GM18909 (cell line): ENCODE measurements around the gene PLEKHG5.

Experiments
- ATAC-seq: cut with Tn5 transposase; IDR thresholded peaks from one replicate; pipeline ENCODE4 v1.9.1; 2021; ENCODE audit warnings: mild to moderate bottlenecking; ENCODE audit not compliant: unreplicated experiment, poor library complexity

The PLEKHG5 gene

DNA sequence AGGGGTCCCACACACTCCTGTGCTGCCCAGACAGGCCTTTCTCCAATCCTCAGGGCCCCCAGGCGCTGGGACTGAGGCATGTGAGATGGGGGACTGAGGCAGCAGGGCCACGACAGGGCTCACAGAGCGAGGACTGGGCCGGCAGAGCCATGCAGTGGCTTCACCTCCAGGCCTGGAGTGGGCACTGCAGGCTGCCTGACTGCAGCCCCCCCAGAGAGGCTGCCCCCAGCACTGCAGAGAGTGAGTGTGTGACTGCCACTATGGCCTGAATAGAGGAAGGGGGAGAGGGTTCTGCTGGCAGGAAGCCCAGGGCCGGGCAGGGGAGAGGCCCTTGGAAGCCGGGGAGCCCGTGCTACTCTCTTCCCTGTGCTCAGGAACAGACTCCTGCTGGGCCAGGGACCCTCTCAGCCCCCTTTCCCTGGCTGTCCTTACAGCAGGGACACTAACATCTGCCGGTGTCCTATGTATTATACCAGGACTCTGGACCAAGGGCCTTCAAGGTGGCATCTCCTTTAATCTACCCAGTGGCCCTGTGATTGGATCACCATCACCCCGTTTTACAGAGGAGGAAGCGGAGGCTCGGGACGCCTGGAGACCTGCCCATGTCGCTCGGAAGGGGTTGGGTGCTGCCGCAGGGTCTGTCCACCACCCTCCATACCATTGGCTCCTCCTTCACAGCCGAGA, 20.2 kb upstream of the PLEKHG5 start:
- no peak for ATAC-seq

DNA sequence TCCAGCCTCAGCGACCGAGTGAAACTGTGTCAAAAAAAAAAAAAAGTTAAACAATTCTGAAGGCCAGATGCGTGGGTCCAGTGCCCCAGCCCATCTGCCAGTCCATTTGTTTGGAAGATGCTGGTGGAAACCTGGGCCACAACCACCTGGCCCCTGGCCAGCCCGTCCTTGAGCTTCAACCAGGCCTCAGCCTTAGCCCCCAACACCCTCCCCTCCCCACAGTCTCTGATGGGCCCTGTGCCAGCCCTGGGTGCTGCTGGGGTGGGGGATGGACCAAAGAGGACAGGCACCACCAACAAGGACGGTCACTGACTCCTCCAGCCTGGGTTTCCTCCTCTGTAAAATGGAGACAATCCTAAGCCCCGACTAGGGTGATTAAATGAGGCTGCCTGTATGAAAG, 19.6 kb upstream of the PLEKHG5 start:
- no peak for ATAC-seq

DNA sequence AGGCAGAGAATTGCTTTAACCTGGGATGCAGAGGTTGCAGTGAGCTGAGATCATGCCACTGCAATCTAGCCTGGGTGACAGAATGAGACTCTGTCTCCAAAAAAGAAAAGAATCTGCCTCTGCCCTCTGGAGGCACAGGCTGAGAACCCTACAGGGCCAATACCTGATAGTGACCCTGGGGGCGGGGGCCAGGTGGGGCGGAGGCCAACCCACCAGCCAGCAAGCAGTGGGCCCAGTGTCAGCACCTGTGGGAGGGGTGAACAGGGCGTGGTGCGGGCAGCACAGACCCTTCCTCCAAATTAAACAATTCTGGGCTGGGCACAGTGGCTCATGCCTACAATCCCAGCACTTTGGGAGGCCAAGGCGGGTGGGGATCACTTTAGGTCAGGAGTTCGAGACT, 19.0 kb upstream of the PLEKHG5 start:
- ATAC-seq, result no peak

DNA sequence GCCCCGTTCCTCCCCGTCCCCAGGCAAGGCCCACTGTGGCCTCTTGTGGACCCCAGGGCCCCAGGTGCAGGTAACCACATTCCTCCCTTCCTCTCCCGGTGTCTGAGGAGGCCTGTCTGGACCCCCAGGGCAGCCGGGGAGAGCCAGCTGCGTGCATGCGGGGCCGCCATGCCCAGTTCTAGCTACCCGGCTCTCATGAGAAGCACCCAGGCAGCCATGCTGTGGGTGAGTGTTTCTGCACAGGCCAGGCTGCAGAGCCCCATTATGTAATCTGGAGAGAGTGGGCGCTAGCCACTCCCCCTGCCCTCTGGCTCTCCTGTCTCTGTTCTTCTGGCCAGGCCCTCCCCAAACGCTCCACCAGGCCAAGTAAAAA, 18.4 kb upstream of the PLEKHG5 start:
- ATAC-seq, result no peak

DNA sequence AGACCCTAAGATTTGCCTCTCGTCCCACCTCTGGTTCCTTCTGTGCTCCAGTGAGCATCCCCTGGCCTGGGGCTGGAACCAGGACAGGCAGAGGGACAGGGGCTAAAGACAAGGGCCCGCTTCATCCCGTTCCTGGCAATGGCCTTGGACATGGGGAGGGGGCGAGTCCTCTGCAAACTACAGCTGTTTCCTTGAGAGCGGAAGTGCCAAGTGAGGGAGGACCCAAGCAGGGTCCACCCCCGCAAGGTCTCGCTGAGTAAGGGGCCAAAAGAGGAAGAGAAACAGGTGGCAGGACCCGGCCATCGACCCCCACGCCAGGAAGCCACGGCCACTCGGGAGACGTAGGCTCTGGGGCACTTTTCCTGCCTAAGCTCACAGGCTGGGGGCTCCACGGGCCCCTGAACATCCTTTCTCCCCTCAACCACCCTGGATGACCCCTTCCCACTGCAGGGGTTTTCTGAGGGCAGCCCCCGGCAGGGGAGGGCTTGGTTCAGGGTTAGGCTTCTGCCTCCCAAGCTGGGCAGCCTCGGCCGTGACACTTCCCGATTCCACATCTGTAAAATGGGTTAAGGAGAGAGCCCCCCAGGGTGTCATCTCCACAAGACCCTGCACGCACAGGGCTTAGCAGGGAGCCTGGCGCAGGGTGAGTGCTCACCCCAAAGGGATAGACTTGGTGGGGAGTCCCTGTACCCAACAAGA, 17.9 kb upstream of the PLEKHG5 start:
- no peak for ATAC-seq

DNA sequence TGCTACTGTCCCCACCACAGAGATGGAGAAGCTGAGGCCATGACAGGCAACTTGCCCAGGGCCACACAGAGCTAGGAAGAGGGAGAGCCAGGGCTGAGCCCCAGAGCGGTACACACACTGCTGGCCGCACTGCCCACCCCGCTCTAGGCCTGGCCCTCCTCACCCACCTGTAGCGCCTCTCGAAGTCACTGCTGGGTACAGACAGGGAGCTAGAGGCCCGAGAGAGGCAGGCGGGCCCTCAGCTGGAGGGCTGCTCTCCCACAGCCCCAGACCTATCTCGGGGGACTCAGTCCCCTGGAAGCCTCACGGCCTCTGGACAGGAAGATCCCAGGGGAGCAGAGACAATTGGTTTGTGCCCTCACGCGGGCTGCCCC, 17.3 kb upstream of the PLEKHG5 start:
- ATAC-seq, result no peak

DNA sequence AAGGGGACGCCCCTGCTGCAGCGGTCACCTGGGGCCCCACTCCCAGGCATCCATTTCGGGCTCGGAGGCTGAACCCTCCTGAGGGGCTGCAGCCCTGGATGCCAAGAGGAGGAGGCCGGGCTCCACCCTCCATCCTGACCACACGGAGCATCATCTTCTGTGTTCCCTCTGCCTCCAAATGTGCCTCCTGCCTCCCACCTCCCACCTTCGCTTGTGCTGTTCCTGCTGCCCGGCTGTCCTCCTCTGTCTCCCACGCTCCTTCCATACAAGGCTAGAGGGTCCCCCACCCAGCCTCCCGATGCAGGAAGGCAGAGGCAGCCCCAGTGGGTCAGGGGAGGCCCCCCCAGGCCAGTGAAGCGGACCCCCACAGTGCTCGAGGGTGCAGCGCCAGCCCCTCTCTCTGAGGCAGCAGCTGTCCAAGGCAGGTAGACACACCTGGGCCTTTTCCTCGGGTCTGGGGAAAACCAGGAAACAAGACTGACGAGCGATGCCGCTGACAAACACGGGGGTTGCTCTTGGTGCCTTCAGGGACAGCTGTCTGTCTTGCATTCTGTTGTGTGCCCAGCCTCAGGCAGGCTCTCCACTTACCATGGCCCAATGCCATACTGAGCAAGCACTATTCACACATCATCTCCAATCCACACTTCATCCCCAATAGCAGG, 16.8 kb upstream of the PLEKHG5 start:
- ATAC-seq, result no peak

DNA sequence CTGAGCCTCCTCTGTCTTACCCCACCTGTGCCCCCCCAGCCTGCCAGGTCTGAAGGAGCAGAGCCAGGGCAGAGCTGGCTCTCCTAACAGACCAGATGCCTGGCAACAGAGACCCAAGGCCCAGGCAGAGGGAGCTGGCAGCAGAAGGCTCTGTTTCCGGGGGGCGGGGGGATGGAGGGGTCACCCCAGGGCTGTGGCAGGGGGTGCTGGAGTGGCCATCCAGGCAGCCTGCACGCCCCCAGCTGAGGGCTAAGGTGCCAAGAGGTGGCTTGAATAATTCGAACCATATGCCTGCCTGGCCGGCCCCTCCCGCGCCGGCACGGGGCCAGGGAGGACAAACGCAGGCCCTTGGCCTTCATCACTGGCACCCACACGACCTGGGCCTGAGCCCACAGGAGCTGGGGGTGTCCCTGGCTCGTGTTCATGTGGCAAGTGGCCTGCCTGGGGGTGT, 16.0 kb upstream of the PLEKHG5 start:
- no peak for ATAC-seq

DNA sequence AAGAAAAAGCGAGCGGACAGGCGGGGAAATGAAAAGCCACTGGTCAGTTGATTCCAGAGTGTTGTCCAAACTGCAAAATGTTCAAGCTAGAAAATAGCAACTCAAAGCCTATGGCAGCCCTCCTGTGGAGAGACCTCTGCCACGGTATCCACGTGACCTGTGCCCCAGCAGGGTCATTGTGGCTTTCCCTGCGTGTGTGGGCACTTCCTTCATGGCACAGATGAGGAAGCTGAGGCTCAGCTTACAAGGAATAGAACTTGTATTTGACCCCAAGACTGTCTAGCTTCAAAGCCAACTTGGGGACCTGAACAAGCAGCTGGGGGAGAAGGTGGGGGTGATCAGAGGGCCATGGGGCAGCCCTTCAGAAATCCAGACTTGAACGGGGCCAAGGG, 15.6 kb upstream of the PLEKHG5 start:
- ATAC-seq, result no peak

DNA sequence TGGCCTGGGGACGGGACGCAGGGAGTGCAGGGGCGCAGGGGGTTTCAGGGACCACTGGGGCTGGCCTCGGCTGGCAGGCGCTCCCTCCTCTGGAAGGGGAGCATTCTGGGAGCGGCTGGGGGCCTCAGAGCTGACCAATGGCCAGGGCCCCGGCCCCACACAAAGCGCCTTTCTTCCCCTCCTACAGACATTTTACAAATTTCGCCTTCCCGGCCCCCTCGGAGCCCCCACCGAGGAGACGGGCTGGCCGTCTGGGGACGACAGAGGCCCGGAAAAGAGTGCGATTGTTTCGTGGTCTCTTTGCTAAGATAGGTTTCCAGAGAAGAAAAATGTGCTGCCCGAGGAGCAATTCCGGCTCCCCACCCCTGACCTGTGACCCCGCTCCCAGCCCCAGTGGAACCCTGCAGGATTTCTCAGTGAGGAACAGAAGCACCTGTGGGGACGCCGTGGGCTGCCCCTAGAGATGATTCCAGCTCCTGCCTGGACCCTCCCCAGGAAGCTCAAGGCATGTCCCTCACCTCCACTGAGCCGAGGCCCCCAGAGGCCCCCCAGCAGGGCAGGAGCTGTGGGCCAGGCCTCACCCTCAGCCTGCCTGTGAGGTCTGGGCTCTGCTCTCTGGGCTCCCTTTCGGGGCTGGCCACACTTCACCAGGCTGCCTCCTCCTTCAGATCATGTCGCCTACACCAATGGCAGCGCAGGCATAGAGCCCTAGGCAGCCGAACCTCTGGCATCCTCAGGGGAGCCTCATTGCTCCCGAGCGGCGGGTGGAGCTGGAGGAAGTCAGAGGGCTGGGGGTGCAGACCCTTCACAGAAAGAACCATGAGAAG, 15.0 kb upstream of the PLEKHG5 start:
- ATAC-seq, result no peak

DNA sequence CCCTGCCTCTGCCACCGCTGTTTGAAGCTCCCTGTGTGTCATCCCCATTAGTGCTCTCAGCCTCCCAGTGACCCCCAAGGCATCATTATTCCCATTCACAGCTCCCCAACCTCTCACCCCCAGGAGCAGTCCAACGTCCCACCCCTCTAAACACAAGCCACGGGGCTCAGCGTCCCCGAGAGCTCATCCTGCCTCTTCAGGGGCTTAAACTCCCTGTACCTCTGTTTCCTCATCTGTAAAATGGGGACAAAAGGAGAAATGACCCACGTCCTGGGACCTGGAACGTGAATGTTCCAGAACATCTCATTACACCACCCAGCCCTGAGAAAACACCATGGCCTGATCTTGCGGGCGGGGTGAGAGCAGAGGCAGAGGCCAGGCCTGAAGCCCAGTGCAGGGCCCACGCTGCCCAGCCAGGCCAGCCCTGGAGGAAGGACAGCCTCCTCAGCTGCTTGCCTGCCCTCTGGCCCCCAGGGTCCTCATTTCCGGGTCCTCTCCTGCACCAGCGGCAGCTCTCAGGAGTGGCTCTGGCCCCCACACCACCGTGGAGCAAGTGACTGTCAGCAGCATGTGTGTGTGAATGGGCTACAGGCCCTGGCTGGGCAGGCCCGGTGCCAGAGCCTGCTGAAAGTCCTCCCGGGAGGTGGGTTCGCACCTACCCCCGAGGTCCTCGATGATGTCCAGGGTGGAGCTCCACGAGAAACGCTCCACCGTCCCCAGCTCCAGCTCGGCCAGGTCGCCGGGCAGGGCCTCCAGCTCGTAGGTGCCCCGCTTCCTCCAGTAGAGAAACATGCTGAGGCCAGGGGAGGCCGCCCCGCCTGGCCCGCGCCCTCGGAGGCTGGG, 14.1 kb upstream of the PLEKHG5 start:
- ATAC-seq, result no peak

DNA sequence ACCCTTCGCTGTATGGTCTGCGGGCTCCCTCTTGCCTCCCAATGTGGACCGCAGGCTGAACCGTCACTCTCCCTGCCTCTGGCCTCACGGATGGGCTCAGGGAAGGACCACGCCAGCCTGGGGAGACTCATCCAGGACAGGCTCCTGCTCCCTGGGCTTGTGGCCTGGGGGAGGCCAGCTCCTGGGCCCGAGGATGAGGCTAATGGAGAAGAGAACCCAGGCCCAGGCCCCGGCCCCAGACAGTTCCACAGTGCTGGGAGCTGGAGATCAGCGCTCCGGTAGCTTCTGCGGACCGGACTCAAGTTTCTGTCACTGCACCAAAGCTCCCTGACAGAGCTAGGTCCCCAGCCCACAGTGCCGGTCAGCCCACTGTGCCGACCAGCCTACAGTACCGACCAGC, 13.4 kb upstream of the PLEKHG5 start:
- ATAC-seq, result no peak

DNA sequence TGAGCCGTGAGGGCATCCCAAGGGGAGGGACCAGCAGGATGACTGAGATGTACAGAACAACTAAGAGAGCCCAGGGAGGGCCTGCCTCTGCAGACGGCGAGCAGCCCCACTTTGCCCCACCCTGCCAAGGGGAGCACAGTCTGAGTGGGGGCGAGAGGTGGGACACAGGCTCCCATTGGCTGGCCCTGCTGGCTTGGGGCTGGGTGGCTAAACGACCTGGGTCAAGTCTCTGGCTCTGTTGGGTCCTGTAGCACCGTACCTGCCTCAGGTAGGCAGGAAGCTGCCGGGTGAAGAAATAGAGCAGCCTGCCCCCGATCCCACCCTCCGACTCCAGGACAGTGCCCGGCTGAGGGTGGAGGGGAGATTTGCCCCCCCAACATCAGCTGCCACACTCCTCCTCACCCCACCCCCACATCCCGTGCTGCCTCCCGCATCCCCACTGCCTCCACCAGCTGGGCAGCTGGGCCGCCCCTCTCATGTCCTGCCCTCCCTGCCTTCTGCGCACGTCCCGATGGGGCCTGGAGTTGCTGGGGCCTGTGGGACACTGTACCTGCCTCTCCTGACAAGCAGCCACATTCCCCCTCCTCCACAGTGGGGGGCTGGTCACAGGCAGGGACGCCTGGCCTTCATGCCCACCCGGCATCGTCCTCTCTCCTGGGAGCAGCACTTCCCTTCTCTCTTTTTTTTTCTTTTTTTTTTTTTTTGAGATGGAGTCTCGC, 12.6 kb upstream of the PLEKHG5 start:
- no peak for ATAC-seq

DNA sequence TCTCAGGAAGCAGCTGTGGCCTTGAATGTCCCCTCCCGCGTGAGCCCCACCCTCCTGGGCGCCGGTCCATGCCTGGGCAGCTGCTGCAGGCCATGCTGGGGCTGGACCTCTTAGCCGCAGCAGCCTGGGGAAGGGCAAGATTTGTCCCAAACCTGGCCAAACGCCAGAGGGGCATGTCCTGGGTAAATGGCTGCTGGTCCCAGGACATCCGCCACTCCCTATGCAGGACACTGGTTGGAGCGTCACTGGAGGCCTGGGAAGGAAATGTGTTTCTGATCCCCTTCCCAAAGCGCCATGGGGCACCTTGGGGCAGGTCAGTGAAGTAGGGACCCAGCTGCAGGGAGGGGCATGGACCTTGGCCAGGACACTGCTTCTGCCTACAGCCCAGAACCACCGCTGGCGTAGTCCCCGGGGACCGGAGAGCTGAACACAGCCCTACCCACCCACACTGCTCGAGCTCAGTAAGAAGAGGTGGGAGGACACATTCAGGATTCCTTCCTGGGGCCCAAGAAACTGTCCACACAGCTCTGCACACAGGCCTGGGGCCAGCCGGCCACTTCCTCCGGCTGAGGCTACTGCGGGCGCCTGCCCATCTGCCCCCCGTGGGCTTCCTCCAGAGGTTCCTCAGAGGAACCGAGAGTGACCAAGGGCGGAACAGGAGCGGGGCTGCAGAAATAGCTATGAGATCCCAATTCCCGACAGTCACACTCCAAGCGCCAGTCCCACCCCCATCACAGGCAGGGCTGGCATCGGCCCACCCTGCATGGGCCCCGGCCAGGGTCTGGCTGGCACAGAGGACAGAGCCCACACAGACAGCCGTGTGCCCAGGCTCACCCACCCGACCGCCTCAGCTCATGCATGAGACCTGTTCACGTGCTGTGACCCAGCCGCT, 10.8 kb upstream of the PLEKHG5 start:
- no peak for ATAC-seq

DNA sequence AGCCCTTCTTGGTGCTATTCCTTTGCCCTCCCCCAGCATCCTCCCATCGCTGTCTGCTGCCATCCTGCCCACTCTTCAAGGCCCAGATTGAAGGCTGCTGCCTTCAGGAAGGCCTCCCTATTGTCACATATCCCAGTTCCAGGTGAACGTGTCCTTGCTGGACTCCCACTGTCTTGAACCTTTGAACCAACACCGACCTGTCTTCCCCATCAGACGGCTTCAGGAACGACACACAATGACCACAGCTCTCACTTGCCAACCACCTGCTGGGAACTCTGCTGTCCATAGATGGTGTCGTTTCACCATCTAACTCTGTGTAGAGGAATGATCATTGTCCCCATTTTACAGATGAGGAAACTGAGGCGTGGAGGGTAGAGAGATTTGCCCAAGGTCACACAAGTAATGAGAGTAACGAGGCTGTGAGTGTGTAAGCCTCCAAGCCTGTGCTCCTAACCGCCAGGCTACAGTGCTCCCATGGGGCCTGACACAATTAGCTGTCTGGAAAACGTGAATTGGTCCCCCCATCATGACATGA, 9.9 kb upstream of the PLEKHG5 start:
- no peak for ATAC-seq

DNA sequence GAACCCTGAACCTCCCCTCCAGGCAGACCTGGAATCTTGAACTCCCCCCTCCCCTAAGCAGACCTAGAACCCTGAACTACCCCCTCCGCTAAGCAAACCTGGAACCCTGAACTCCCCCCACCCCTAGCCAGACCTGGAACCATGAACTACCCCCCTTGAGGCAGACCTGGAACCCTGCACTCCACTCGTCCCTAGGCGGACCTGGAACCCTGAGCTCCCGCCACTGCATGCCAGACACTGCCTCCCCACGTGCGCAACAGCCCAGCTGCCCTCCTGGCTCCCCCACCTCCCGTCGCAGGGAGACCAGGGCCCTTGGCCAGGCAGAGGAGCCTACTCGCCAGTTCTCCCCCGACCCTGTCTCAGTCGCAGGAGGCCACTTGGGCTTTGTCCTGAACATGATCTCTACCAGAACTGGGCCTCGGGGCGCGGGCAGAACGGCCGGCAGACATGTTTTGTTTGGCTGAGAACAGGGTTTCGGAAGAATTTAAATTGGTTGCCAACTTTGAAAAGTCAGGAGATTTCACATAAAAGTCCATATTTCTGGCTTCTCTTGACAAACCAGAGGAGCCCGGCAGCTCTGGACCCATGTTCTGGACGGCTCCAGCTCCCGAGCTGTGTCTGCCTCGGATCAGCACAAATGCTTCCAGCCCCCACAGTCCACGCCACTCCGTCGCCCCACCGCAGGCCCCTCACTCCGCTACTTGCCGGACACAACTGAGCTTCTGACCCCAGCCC, 9.2 kb upstream of the PLEKHG5 start:
- ATAC-seq, result no peak

DNA sequence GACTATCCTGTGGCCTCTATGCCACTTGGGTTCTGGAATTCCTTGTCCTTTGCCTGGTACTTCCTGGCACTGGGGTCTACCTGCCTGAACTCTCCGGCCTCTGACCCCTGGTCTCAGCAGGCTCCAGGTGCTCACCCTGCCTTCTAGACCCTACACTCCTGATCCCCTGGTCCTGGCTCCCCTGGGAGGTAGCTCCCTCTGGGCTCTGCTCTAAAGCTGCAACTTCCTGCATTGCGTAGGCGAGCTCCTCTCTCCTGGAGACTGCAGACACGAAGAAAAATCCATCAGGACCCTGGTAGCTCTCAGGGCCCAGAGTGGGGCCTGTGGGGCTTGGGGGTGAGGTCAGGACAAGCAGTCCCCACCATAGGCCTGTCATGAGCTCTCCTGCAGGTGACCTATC, 7.8 kb upstream of the PLEKHG5 start:
- ATAC-seq, result no peak
